Uterus (tissue), 2 donors: Measurements from ENCODE around the gene RAB3B.

ENCODE experiments used
- CTCF ChIP-seq, 4 experiments: fragments of 200-600 bp in 2 of 4; fragments of 450-650 bp in 2 of 4; sonication (generic) in 2 of 4; IDR thresholded peaks; one replicate each; pipeline ENCODE4 v1.5.1; 2016 to 2019; ENCODE audit warnings: antibody characterized with exemption in 4 of 4, mild to moderate bottlenecking in 2 of 4, moderate library complexity in 1 of 4
- POLR2A ChIP-seq, 2 donors: fragments of 450-650 bp; IDR thresholded peaks; one replicate each; pipeline ENCODE4 v1.6.1; 2016; ENCODE audit warnings: antibody characterized with exemption in 2 of 2, mild to moderate bottlenecking in 1 of 2, moderate library complexity in 1 of 2

- TF ChIP-seq POLR2A (IDR thresholded peaks at IDR 0.05): no peak
- TF ChIP-seq CTCF (IDR thresholded peaks at IDR 0.05): no peak
Measured at GRCh38 chr1:51948491-51948915, 42.0 kb downstream of the RAB3B start.
